IMR-90 (cell line): ENCODE measurements around the gene C14orf180. TPM values are rescaled to one million over a fixed set of nuclear protein-coding genes. Genes with fewer than 3 reads are reported as not detected.

Experiments used
- ATAC-seq: fragments of 200-7000 bp; cut with Tn5 transposase; 2 replicates; pipeline ENCODE4 v1.9.1; 2020; ENCODE audit warnings: low read depth, mild to moderate bottlenecking, moderate library complexity
- BruUV-seq: library from RNA; stranded (reverse); fragments of 400-500 nt; replicated peaks from 2 replicates; lab custom pipeline; 2021; lab: Mats Ljungman, UMichigan
- CTCF ChIA-PET: fragments of 300-600 bp; formaldehyde crosslinking; extraction: SDS; loops from one replicate; lab custom pipeline; 2021; ENCODE audit warnings: antibody characterized with exemption; lab: Yijun Ruan, JAX
- POLR2A ChIA-PET: fragments of 300-600 bp; sonication (Branson Sonifier 250); formaldehyde crosslinking; loops from one replicate; lab custom pipeline; 2022; ENCODE audit warnings: antibody characterized with exemption; ENCODE audit not compliant: unreplicated experiment; lab: Charles Lee
- DNase-seq: peaks from one replicate; pipeline ENCODE4 v3.0.0; 2013
- H2AFZ ChIP-seq: replicated peaks from 2 replicates; pipeline ENCODE3; 2013; ENCODE audit warnings: low read length, mild to moderate bottlenecking; ENCODE audit not compliant: poor library complexity
- H2AK5ac ChIP-seq: 2 replicates; pipeline ENCODE4 v1.6.1; 2013; ENCODE audit warnings: low read depth, low read length, inconsistent platforms
- H2AK9ac ChIP-seq: replicated peaks from 2 replicates; pipeline ENCODE3; 2013; ENCODE audit warnings: mild to moderate bottlenecking, low read depth, low read length, moderate library complexity; ENCODE audit not compliant: poor library complexity
- H2BK120ac ChIP-seq: 2 replicates; pipeline ENCODE4 v1.6.1; 2013; ENCODE audit warnings: low read depth, low read length, inconsistent platforms
- H2BK15ac ChIP-seq: 3 replicates; pipeline ENCODE4 v1.6.1; 2013; ENCODE audit warnings: low read depth, low read length, inconsistent platforms
- H2BK20ac ChIP-seq: 2 replicates; pipeline ENCODE4 v1.6.1; 2013; ENCODE audit warnings: low read depth, mild to moderate bottlenecking, inconsistent platforms, low read length, moderate library complexity
- H2BK5ac ChIP-seq: 2 replicates; pipeline ENCODE4 v1.6.1; 2013; ENCODE audit warnings: mild to moderate bottlenecking, low read depth, low read length, inconsistent platforms; ENCODE audit not compliant: poor library complexity, severe bottlenecking
- H3K14ac ChIP-seq: replicated peaks from 2 replicates; pipeline ENCODE4 v1.6.1; 2013; ENCODE audit warnings: low read depth, low read length, inconsistent platforms
- H3K18ac ChIP-seq: 2 replicates; pipeline ENCODE4 v1.6.1; 2013; ENCODE audit warnings: low read depth, low read length, control low read depth
- H3K23ac ChIP-seq: 2 replicates; pipeline ENCODE4 v1.6.1; 2013; ENCODE audit warnings: low read depth, low read length, inconsistent platforms
- H3K27ac ChIP-seq: 2 replicates; pipeline ENCODE4 v1.5.1; 2013; ENCODE audit warnings: mild to moderate bottlenecking, control low read depth, low read length; ENCODE audit not compliant: insufficient read depth
- H3K27me3 ChIP-seq: 2 replicates; pipeline ENCODE4 v1.6.1; 2013; ENCODE audit warnings: low read length; ENCODE audit not compliant: control insufficient read depth, insufficient read depth
- H3K36me3 ChIP-seq: 2 replicates; pipeline ENCODE4 v1.6.1; 2013; ENCODE audit warnings: low read length, mixed read lengths; ENCODE audit not compliant: control insufficient read depth, insufficient read depth
- H3K4ac ChIP-seq: 2 replicates; pipeline ENCODE4 v1.6.1; 2013; ENCODE audit warnings: low read depth, low read length, inconsistent platforms
- H3K4me1 ChIP-seq: 2 replicates; pipeline ENCODE4 v1.6.1; 2013; ENCODE audit warnings: low read length, mixed read lengths; ENCODE audit not compliant: control insufficient read depth, insufficient read depth
- H3K4me2 ChIP-seq: 2 replicates; pipeline ENCODE4 v1.6.1; 2013; ENCODE audit warnings: low read depth, mild to moderate bottlenecking, control low read depth, low read length, moderate library complexity
- H3K4me3 ChIP-seq: 2 replicates; pipeline ENCODE4 v1.5.1; 2013; ENCODE audit warnings: low read depth, mild to moderate bottlenecking, control low read depth, low read length, moderate library complexity; ENCODE audit not compliant: insufficient read depth
- H3K56ac ChIP-seq: 2 replicates; pipeline ENCODE4 v1.6.1; 2013; ENCODE audit warnings: low read length, inconsistent platforms; ENCODE audit not compliant: insufficient read depth; ENCODE audit errors: extremely low read depth
- H3K79me1 ChIP-seq, 2 experiments: 2 replicates each; pipeline ENCODE4 v1.6.1; 2013; ENCODE audit warnings: low read length in 2 of 2, inconsistent platforms in 1 of 2, low read depth in 1 of 2
- H3K9ac ChIP-seq: 2 replicates; pipeline ENCODE4 v1.6.1; 2013; ENCODE audit warnings: low read depth, low read length, control low read depth
- H3K9me1 ChIP-seq: 2 replicates; pipeline ENCODE4 v1.6.1; 2013; ENCODE audit warnings: low read length, inconsistent platforms; ENCODE audit not compliant: insufficient read depth
- H3K9me3 ChIP-seq: 2 replicates; pipeline ENCODE4 v1.6.1; 2013; ENCODE audit warnings: low read length; ENCODE audit not compliant: control insufficient read depth, insufficient read depth
- H4K20me1 ChIP-seq: 2 replicates; pipeline ENCODE4 v1.6.1; 2013; ENCODE audit warnings: low read length, inconsistent platforms; ENCODE audit not compliant: insufficient read depth
- H4K5ac ChIP-seq: 2 replicates; pipeline ENCODE4 v1.6.1; 2013; ENCODE audit warnings: mild to moderate bottlenecking, low read depth, low read length, control low read depth
- H4K8ac ChIP-seq, 2 experiments: 2 replicates each; pipeline ENCODE4 v1.6.1; 2013; ENCODE audit warnings: low read depth in 2 of 2, low read length in 2 of 2, control low read depth in 1 of 2, inconsistent platforms in 1 of 2
- H4K91ac ChIP-seq: 2 replicates; pipeline ENCODE4 v1.6.1; 2013; ENCODE audit warnings: low read depth, low read length, inconsistent platforms; ENCODE audit not compliant: insufficient read depth
- ELK1 ChIP-seq: fragments of 150-350 bp; IDR thresholded peaks from 2 replicates; pipeline ENCODE4 v1.6.1; 2016; ENCODE audit warnings: low read depth, mild to moderate bottlenecking, low read length, moderate library complexity, borderline replicate concordance
- POLR2A ChIP-seq: IDR thresholded peaks from 2 replicates; pipeline ENCODE4 v1.6.1; 2012; ENCODE audit warnings: mild to moderate bottlenecking, low read depth, low read length
- WGBS, 2 experiments: methylation state at CpG; one replicate each; pipeline versions ENCODE4 v1.1.5 to v1.1.7; 2013; ENCODE audit warnings: missing lambda C conversion rate in 2 of 2; ENCODE audit not compliant: insufficient read length in 1 of 2; ENCODE audit errors: extremely low coverage in 2 of 2; 5-methylcytosine and 5-hydroxymethylcytosine counted together
- dilution Hi-C: fragments of 300-500 bp; cut with HindIII; formaldehyde crosslinking; loops from one replicate; pipeline ENCODE4 v1.14.3; 2018; ENCODE audit warnings: low sequenced_read_pairs; ENCODE audit not compliant: unreplicated experiment
- in situ Hi-C: fragments of 300-500 bp; cut with MboI; formaldehyde crosslinking; loops from 3 replicates; pipeline ENCODE4 v1.14.3; 2019; ENCODE audit warnings: low sequenced_read_pairs, inconsistent platforms, mixed read lengths
- intact Hi-C: fragments of 100-400 bp; cut with micrococcal nuclease; formaldehyde crosslinking; loops from 2 replicates; pipeline ENCODE4 v1.10.0; 2022
- polyA plus RNA-seq, 3 experiments: library from polyadenylated mRNA; depleted of rRNA; stranded (reverse); fragments of >200 nt; gene quantifications; 2 replicates each; pipeline ENCODE4 v1.2.3, GENCODE V29; 2012; ENCODE audit warnings: low replicate concordance in 1 of 3
- total RNA-seq: library from RNA; depleted of rRNA; stranded (reverse); fragments of >200 nt; gene quantifications from 2 replicates; pipeline ENCODE4 v1.2.3, GENCODE V29; 2012

C14orf180 gene
- total and polyA plus RNA-seq, 2 of the 4 experiments (the other 2 are of a cell fraction), result not detected

- Histone ChIP-seq H3K56ac (no peak overlapping the region), H3K36me3 (no peaks in the 10 kb centered on the region), H2AK5ac (no peak overlapping the region), H4K8ac (no peak overlapping the region), H3K23ac (no peak overlapping the region), H2AK9ac (no peak overlapping the region), H3K14ac (no peak overlapping the region), H3K9me1 (no peaks in the 10 kb centered on the region), H3K4me3 (no peak overlapping the region), H3K27ac (no peak overlapping the region), H3K4me2 (no peak overlapping the region), H2BK120ac (no peak overlapping the region), H3K9ac (no peak overlapping the region), H2BK20ac (no peak overlapping the region), H3K79me1 (no peaks in the 10 kb centered on the region), H3K4me1 (no peaks in the 10 kb centered on the region), H3K18ac (no peak overlapping the region), H4K5ac (no peak overlapping the region), H2BK5ac (no peak overlapping the region), H3K9me3 (no peaks in the 10 kb centered on the region), H2AFZ (no peak overlapping the region), H4K91ac (no peak overlapping the region), H3K27me3 (peaks cover 12% of the 10 kb centered on the region; the same call in 1 of the 2 replicates), H4K20me1 (no peaks in the 10 kb centered on the region), H2BK15ac (no peak overlapping the region), H3K4ac (no peak overlapping the region)
- CTCF ChIA-PET, result no interaction called here
- ATAC-seq (no peak), DNase-seq (no peak)
- intact Hi-C loops, result no loop called here
- 42% methylated on average over 2 of the region's 9 CpGs; no CpG with 5 or more reads in 1 of the 2 experiments for WGBS, 2 experiments
- in situ Hi-C loops, result loop anchor here (25.0 kb wide), 1 partner anchor 487 kb away; the partner anchor contains the start of gene ASPG
- dilution Hi-C loops, result no loop called here
- BruUV-seq, result no TSS peak
- TF ChIP-seq ELK1 (no peak), POLR2A (no peak)
- POLR2A ChIA-PET, result no interaction called here
Observed at GRCh38 chr14:104573930-104574329, 5.6 kb upstream of the C14orf180 start.
